GM12872 (cell line): ENCODE results near the gene FHOD3.

ENCODE experiments used
- CTCF ChIP-seq: IDR thresholded peaks from 3 replicates; pipeline ENCODE4 v1.5.1; 2011; ENCODE audit warnings: low read depth, mild to moderate bottlenecking, low read length, moderate library complexity; ENCODE audit not compliant: insufficient read depth

FHOD3 gene

GRCh38 chr18:36633961-36634412, 336.5 kb downstream of the FHOD3 start:
- no peak for TF ChIP-seq CTCF

GRCh38 chr18:36634573-36635216, 337.2 kb downstream of the FHOD3 start:
- TF ChIP-seq CTCF, result no peak

GRCh38 chr18:36635414-36636096, 338.0 kb downstream of the FHOD3 start:
- TF ChIP-seq CTCF, result no peak

- TF ChIP-seq CTCF, result no peak
Measured at GRCh38 chr18:36636237-36636817, 338.8 kb downstream of the FHOD3 start.

GRCh38 chr18:36638224-36638623, 340.7 kb downstream of the FHOD3 start:
- no peak for TF ChIP-seq CTCF

GRCh38 chr18:36640021-36640952, 342.8 kb downstream of the FHOD3 start:
- TF ChIP-seq CTCF, result no peak

GRCh38 chr18:36643061-36643460, 345.5 kb downstream of the FHOD3 start:
- TF ChIP-seq CTCF, result no peak
